SK-MEL-5 (cell line): ENCODE measurements around the gene SPATA17. TPM values are rescaled to one million over a fixed set of nuclear protein-coding genes. Genes with fewer than 3 reads are reported as not detected.

Experiments
- DNase-seq: peaks from one replicate; pipeline ENCODE4 v3.0.0-alpha.2; 2016; ENCODE audit warnings: low read depth, low spot score
- in situ Hi-C: cut with HindIII; loops from 2 replicates; pipeline ENCODE4 v1.10.0; 2016; ENCODE audit warnings: low sequenced_read_pairs, high pct_unique_total_duplicates, low pct_unique_long_range_greater_than_20kb
- total RNA-seq: library from RNA; depleted of rRNA; stranded (reverse); fragments of >200 nt; shearing (Covaris generic); gene quantifications from 2 replicates; pipeline ENCODE4 v1.2.3, GENCODE V29; 2014

SPATA17 gene
- total RNA-seq, 1 experiment from 2014 or later = 0.85 TPM

GRCh38 chr1:217881607-217882332 lies 250.6 kb downstream of the SPATA17 start:
- in situ Hi-C loops = no loop called here
- DNase-seq = peak; percentile 45

- DNase-seq = no peak
- in situ Hi-C loops = no loop called here
Observed at GRCh38 chr1:217885181-217885580, 254.0 kb downstream of the SPATA17 start.

GRCh38 chr1:217888328-217888727 lies 257.2 kb downstream of the SPATA17 start:
- in situ Hi-C loops = no loop called here
- no peak for DNase-seq

- DNase-seq = peak; percentile 79
- in situ Hi-C loops = no loop called here
Observed at GRCh38 chr1:217889401-217889800, 258.3 kb downstream of the SPATA17 start.

GRCh38 chr1:217891966-217892365 lies 260.8 kb downstream of the SPATA17 start:
- in situ Hi-C loops = no loop called here
- no peak for DNase-seq

GRCh38 chr1:217892750-217893149 lies 261.6 kb downstream of the SPATA17 start:
- in situ Hi-C loops = no loop called here
- no peak for DNase-seq

- in situ Hi-C loops = no loop called here
- DNase-seq = no peak
Observed at GRCh38 chr1:217895841-217896240, 264.7 kb downstream of the SPATA17 start.

- in situ Hi-C loops = no loop called here
- DNase-seq = no peak
Observed at GRCh38 chr1:217896490-217896889, 265.3 kb downstream of the SPATA17 start.

- DNase-seq = no peak
- in situ Hi-C loops = no loop called here
Observed at GRCh38 chr1:217897100-217897499, 266.0 kb downstream of the SPATA17 start.

GRCh38 chr1:217899614-217900013 lies 268.5 kb downstream of the SPATA17 start:
- in situ Hi-C loops = no loop called here

GRCh38 chr1:217907504-217907903 lies 276.4 kb downstream of the SPATA17 start:
- in situ Hi-C loops = no loop called here
- no peak for DNase-seq

More at GRCh38 chr1:217899614-217900013, 268.5 kb downstream of the SPATA17 start:
- no peak for DNase-seq

- no peak for DNase-seq
- in situ Hi-C loops = no loop called here
Observed at GRCh38 chr1:217910203-217910602, 279.1 kb downstream of the SPATA17 start.

GRCh38 chr1:217910791-217911320 lies 279.7 kb downstream of the SPATA17 start:
- peak; percentile 99 for DNase-seq
- in situ Hi-C loops = no loop called here

GRCh38 chr1:217911908-217912307 lies 280.8 kb downstream of the SPATA17 start:
- in situ Hi-C loops = no loop called here
- DNase-seq = peak; percentile 64

- in situ Hi-C loops = no loop called here
- no peak for DNase-seq
Observed at GRCh38 chr1:217917281-217917887, 286.2 kb downstream of the SPATA17 start.

- in situ Hi-C loops = no loop called here
- DNase-seq = no peak
Observed at GRCh38 chr1:217919683-217920388, 288.7 kb downstream of the SPATA17 start.
